Right lung (tissue), 5 donors: ENCODE results near the gene VRK1. TPM values are rescaled to one million over a fixed set of nuclear protein-coding genes. Genes with fewer than 3 reads are reported as not detected.

ENCODE experiments used
- DNase-seq, 2 donors: peaks; one replicate each; pipeline ENCODE4 v3.0.0-alpha.2; 2013
- polyA plus RNA-seq, 5 donors: library from polyadenylated mRNA; unstranded; fragments of 120-200 nt; gene quantifications; one replicate each; pipeline versions ENCODE4 v1.2.1 to v1.2.3, GENCODE V29; 2013; ENCODE audit warnings: inconsistent platforms in 1 of 5, low replicate concordance in 1 of 5; ENCODE audit not compliant: insufficient read length in 5 of 5, insufficient read depth in 1 of 5

Gene VRK1
- polyA plus RNA-seq, 5 donors: 17.4 to 27.6 (median 18.2) TPM

GRCh38 chr14:96790186-96790585 lies 7.0 kb upstream of the VRK1 start:
- DNase-seq: no peak

- DNase-seq: no peak
Measured at GRCh38 chr14:96790706-96791105, 6.5 kb upstream of the VRK1 start.

GRCh38 chr14:96792003-96792402 lies 5.2 kb upstream of the VRK1 start:
- no peak for DNase-seq

GRCh38 chr14:96792591-96792990 lies 4.6 kb upstream of the VRK1 start:
- no peak for DNase-seq

GRCh38 chr14:96793547-96793946 lies 3.6 kb upstream of the VRK1 start:
- DNase-seq: no peak

- DNase-seq: no peak
Measured at GRCh38 chr14:96795109-96795828, 1.9 kb upstream of the VRK1 start.

GRCh38 chr14:96797582-96798349 lies 584 bp downstream of the VRK1 start:
- DNase-seq: no peak

GRCh38 chr14:96798956-96799355 lies 1.8 kb downstream of the VRK1 start:
- no peak for DNase-seq

- DNase-seq: no peak
Measured at GRCh38 chr14:96799489-96800054, 2.4 kb downstream of the VRK1 start.

GRCh38 chr14:96801931-96802330 lies 4.7 kb downstream of the VRK1 start:
- DNase-seq: no peak

GRCh38 chr14:96802963-96803362 lies 5.8 kb downstream of the VRK1 start:
- no peak for DNase-seq

GRCh38 chr14:96803958-96804357 lies 6.8 kb downstream of the VRK1 start:
- DNase-seq: no peak

GRCh38 chr14:96804895-96805294 lies 7.7 kb downstream of the VRK1 start:
- peak; percentile 42 to 53 for DNase-seq

GRCh38 chr14:96805956-96806355 lies 8.8 kb downstream of the VRK1 start:
- DNase-seq: no peak

GRCh38 chr14:96806836-96807235 lies 9.7 kb downstream of the VRK1 start:
- DNase-seq: no peak

GRCh38 chr14:96808619-96809406 lies 11.6 kb downstream of the VRK1 start:
- DNase-seq: no peak

- DNase-seq: no peak
Measured at GRCh38 chr14:96811265-96811664, 14.1 kb downstream of the VRK1 start.

GRCh38 chr14:96811985-96812667 lies 14.9 kb downstream of the VRK1 start:
- DNase-seq: no peak

- no peak for DNase-seq
Measured at GRCh38 chr14:96816281-96816680, 19.1 kb downstream of the VRK1 start.

- no peak for DNase-seq
Measured at GRCh38 chr14:96817750-96818666, 20.8 kb downstream of the VRK1 start.
